Germinal center (tissue), 1 donor: ENCODE data around the gene UCK1.
"Not testable (repeated sequence)": the region's sequence is repeated elsewhere in the genome, so short reads cannot be mapped to it uniquely, and the experiment has no call there.

ENCODE experiments used
- DNase-seq: peaks from one replicate; pipeline ENCODE4 v3.0.0; 2012; ENCODE audit warnings: mixed read lengths, low spot score

UCK1 gene

DNA sequence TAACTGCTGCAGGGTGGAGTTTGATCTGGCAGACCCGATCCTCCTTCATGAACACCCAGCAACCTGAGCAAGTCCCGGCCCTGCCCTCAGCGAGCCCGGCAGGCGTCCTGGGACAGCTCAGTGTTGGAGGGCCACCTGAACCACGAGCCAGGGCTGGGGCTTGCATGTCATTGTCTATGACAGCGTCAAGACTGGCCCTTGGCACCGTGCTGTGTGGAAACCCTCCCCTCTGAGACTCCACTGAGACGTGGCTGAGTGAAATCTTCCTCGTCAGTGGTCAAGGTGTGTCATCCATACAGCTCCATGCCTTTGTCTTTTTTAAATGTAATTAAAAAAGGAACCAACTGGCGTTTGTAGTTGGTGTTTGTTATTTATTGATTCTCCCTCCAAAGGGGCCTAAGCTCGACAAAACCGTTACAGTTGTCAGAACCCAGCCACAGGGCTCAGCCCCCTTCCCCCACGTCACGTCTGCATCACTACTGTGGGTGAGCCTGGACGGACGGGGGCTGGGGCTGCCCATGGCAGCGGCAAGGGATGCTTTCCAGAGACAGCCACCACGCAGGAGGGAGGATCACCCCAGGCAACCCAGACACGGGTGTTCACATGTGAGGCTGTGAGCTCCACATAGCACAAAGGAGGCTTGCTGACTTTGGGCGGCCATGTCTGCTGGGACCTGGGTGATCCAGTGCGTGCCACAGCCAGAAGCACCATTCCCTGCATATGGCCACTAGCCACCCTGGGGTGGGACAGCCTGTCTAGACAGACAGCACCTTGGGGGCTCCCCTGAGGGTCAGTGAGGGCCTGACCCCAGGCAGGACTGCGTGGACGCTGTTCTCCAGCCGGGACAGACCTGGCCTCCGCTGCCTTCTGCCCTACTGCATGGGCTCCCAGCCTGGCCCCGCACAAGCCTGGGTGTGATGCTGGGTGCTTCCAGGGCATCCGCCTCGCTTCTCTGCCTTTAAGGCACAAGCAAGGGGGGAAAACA, 7.3 kb downstream of the UCK1 start:
- no peak for DNase-seq

- DNase-seq, result no peak
These were observed 8.0 kb downstream of the UCK1 start for GRCh38 chr9:131523086-131523388.

GRCh38 chr9:131522257-131523085, 8.6 kb downstream of the UCK1 start:
- no peak for DNase-seq

DNA sequence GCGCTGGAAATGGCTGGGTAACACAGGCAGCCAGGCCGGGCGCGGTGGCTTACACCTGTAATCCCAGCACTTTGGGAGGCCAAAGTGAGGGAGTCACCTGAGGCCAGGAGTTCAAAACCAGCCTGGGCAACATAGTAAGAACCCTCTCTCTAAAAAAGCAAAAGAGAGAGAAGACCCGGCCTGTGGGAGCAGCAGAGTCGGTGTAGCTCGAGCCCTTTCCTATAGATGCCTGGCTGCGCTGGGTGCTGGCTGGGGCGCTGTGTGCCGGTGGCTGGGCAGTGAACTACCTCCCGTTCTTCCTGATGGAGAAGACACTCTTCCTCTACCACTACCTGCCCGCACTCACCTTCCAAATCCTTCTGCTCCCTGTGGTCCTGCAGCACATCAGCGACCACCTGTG, 9.2 kb downstream of the UCK1 start:
- DNase-seq, result no peak

DNA sequence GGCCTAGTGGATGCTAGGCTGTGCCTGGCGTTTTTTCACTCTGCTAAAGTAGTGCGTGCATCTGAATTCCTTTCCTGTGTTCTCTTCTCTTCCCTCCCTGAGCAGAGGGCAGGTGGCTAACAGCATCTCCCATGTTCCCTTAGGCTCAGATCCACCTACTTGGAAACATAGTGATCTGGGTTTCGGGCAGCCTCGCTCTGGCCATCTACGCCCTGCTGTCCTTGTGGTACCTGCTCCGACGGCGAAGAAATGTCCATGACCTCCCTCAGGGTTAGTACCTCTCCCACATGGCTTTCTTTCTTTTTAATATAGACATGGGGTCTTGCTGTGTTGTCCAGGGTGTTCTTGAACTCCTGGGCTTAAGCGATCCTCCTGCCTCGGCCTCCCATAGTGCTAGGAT, 9.9 kb downstream of the UCK1 start:
- DNase-seq, result no peak

- DNase-seq, result no peak
These were observed 10.6 kb downstream of the UCK1 start for GRCh38 chr9:131520503-131520902.

GRCh38 chr9:131518553-131518952, 12.5 kb downstream of the UCK1 start:
- DNase-seq, result no peak

GRCh38 chr9:131517761-131518190, 13.3 kb downstream of the UCK1 start:
- no peak for DNase-seq

DNA sequence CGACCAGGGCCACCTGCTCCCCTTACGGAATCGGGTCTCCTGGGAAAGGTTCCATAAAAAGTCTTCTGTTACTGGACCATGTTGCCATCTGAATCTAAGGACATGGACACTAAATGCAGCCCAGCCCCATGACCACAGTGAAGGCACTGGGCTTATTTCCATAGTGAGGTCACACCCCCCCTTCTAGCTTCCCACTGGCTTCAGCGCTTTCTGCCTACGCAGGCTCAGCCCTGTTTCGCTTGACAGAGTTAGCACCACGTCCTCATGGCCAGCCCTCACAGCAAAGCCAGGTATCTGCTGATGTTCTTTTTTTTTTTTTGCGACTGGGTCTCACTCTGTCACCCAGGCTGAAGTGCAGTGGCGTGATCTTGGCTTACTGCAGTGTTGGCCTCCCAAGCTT, 14.1 kb downstream of the UCK1 start:
- no peak for DNase-seq

DNA sequence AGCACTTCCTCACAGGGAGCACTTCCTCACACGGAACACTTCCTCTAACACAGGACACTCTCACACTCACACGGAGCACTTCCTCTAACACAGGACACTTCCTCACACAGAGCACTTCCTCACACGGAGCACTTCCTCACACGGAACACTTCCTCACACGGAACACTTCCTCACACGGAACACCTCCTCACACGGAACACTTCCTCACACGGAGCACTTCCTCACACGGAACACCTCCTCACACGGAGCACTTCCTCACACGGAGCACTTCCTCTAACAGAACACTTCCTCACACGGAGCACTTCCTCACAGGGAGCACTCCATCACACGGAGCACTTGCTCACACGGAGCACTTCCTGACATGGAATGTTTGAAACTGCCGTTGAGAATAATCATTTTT, 15.0 kb downstream of the UCK1 start:
- DNase-seq, result no peak

DNA sequence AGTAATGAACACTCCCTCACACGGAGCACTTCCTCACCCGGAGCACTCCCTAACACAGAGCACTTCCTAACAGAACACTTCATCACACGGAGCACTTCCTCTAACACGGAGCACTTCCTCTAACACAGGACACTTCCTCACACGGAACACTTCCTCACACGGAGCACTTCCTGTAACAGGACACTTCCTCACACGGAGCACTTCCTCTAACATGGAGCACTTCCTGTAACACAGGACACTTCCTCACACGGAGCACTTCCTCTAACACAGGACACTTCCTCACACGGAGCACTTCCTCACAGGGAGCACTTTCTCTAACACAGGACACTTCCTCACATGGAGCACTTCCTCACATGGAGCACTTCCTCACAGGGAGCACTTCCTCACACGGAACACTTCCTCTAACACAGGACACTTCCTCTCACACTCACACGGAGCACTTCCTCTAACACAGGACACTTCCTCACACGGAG, 15.5 kb downstream of the UCK1 start:
- DNase-seq, result not testable (repeated sequence)

- DNase-seq, result no peak
These were observed 17.9 kb downstream of the UCK1 start for GRCh38 chr9:131513177-131513576.

DNA sequence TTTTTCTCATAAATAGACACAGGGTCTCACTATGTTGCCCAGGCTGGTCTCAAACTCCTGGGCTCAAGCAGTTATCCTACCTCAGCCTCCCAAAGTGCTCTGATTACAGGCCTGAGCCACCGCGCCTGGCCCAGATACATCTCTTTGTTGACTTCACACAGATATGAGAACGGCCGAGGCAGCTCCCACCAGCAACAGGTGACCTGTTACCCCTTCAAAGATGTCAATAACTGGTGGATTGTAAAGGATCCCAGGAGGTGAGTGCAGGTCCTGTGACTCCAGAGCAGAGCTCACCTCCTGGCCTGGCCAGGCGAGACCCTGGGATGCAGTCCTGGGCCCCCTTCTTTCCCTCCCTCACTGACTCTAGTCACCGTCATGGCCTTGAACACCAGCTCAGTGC, 19.2 kb downstream of the UCK1 start:
- no peak for DNase-seq

DNA sequence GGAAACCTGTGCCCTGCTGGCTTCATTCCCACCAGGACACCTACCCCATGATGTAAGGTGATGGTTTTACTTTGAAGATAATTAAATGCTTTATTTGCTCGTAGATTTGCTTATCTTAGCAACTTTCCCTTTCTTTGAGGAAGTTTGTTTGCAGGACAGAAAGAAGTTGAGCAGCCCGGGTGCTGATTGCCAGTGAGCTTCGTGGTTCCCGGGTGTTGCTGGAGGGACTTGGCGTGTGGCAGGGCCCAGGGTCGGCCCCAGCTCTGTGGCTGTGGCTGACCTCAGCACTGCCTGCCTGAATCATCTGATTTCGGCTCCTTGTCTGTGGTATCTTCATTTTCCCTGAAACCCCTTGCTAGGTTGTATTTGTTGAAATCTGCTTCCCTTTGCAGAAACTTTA, 19.6 kb downstream of the UCK1 start:
- no peak for DNase-seq

DNA sequence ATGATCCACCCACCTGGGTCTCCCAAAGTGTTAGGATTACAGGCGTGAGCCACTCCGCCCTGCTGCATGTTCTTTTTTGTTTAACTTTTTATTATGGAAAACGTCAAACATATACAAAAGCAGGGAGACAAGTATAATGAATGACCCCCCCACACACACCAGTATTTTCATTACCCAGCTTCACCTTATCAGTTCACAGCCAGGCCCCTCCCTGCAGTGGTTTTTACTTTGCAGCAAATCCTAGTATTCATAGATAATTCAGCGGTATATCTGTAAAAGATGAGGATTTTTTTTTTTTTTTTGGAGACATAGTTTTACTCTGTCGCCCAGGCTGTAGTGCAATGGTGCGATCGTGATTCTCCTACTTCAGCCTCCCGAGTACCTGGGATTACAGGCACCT, 26.1 kb downstream of the UCK1 start:
- no peak for DNase-seq

- no peak for DNase-seq
These were observed 27.2 kb downstream of the UCK1 start for GRCh38 chr9:131503626-131504465.

- DNase-seq, result peak; percentile 97
These were observed 28.1 kb downstream of the UCK1 start, which contains the start of gene POMT1 for GRCh38 chr9:131502781-131503625. POMT1 (plus strand) TSS chr9:131502918; CDS start chr9:131504219, 1,301 bp downstream.

GRCh38 chr9:131500939-131501541, 30.0 kb downstream of the UCK1 start:
- no peak for DNase-seq

- DNase-seq, result no peak
These were observed 30.7 kb downstream of the UCK1 start for GRCh38 chr9:131500377-131500776.

DNA sequence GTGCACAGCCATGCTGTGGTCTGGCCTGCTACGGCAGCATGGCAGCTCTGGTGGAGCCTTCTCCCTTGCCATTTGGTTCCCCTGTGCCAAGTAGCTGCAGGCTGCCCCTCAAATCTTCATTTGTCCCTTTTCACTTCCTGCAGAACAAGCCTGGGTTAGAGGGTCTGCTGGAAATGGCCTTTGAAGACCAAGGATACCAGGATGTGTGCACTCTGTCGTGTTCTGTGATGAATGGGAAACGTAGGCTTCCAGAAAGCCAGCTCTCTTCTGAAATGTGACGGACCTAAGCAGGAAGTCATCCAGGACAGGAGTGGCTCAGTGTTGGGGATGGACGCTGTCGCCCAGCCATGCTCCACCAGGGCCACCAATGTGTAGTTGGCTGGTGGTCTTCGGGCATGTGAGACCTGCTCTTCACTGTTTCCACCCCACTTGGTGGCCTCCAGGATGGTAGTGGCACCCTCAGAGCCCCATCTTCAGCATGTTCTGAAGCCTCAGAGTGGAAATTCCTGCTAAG, 31.8 kb downstream of the UCK1 start:
- DNase-seq, result no peak
